GM10847 (cell line): Measurements from ENCODE around the gene MUL1.

Experiments
- POLR2A ChIP-seq: IDR thresholded peaks from 2 replicates; pipeline ENCODE4 v1.6.1; 2011; ENCODE audit not compliant: insufficient read length; ENCODE audit errors: extremely low read depth

Gene MUL1

GRCh38 chr1:20466273-20466672, 41.7 kb downstream of the MUL1 start:
- no peak for TF ChIP-seq POLR2A

GRCh38 chr1:20465187-20465586, 42.8 kb downstream of the MUL1 start:
- TF ChIP-seq POLR2A, result no peak

GRCh38 chr1:20463502-20463901, 44.4 kb downstream of the MUL1 start:
- no peak for TF ChIP-seq POLR2A

GRCh38 chr1:20462397-20462796, 45.6 kb downstream of the MUL1 start:
- no peak for TF ChIP-seq POLR2A

GRCh38 chr1:20458717-20459116, 49.2 kb downstream of the MUL1 start:
- TF ChIP-seq POLR2A, result no peak

GRCh38 chr1:20454004-20454403, 53.9 kb downstream of the MUL1 start:
- no peak for TF ChIP-seq POLR2A

- TF ChIP-seq POLR2A, result no peak
These were observed 58.1 kb downstream of the MUL1 start for GRCh38 chr1:20449735-20450311.
